ENCODE data around the gene FCHSD2. TPM values are rescaled to one million over a fixed set of nuclear protein-coding genes. Genes with fewer than 3 reads are reported as not detected.
A peak's percentile ranks its signal among the peaks of the same experiment; 100 is the strongest.
"Not testable (repeated sequence)": the region's sequence is repeated elsewhere in the genome, so short reads cannot be mapped to it uniquely, and the experiment has no call there.

The FCHSD2 gene
- total RNA-seq, 1 donor from 2014 or later: 19.2 TPM

GRCh38 chr11:72940417-72940816 lies 201.7 kb downstream of the FCHSD2 start:
- no peak for ATAC-seq
- DNase-seq (ENCODE audit: low spot score): no peak

- ATAC-seq (peak; percentile 34), DNase-seq (ENCODE audit: low spot score) (no peak)
Measured at GRCh38 chr11:72939031-72939430, 203.1 kb downstream of the FCHSD2 start.

GRCh38 chr11:72937439-72937838 lies 204.7 kb downstream of the FCHSD2 start:
- DNase-seq (ENCODE audit: low spot score) (no peak), ATAC-seq (no peak)

GRCh38 chr11:72935700-72936099 lies 206.4 kb downstream of the FCHSD2 start:
- ATAC-seq (no peak), DNase-seq (ENCODE audit: low spot score) (no peak)

- DNase-seq (ENCODE audit: low spot score) (no peak), ATAC-seq (peak; percentile 88)
Measured at GRCh38 chr11:72932132-72932570, 210.0 kb downstream of the FCHSD2 start.

- DNase-seq (ENCODE audit: low spot score): no peak
- peak; percentile 43 for ATAC-seq
Measured at GRCh38 chr11:72930008-72930407, 212.1 kb downstream of the FCHSD2 start.

- ATAC-seq (no peak), DNase-seq (ENCODE audit: low spot score) (no peak)
Measured at GRCh38 chr11:72929256-72929655, 212.9 kb downstream of the FCHSD2 start.

GRCh38 chr11:72927380-72927779 lies 214.7 kb downstream of the FCHSD2 start:
- no peak for DNase-seq (ENCODE audit: low spot score)
- ATAC-seq: no peak

- ATAC-seq (no peak), DNase-seq (ENCODE audit: low spot score) (no peak)
Measured at GRCh38 chr11:72926076-72926475, 216.0 kb downstream of the FCHSD2 start.

GRCh38 chr11:72925656-72926055 lies 216.5 kb downstream of the FCHSD2 start:
- ATAC-seq (no peak), DNase-seq (ENCODE audit: low spot score) (no peak)

- ATAC-seq: peak; percentile 75
- DNase-seq (ENCODE audit: low spot score): no peak
Measured at GRCh38 chr11:72924568-72925190, 217.4 kb downstream of the FCHSD2 start.

GRCh38 chr11:72921028-72921716 lies 220.9 kb downstream of the FCHSD2 start:
- DNase-seq (ENCODE audit: low spot score) (no peak), ATAC-seq (peak; percentile 69)

GRCh38 chr11:72920001-72920400 lies 222.1 kb downstream of the FCHSD2 start:
- ATAC-seq (peak; percentile 54), DNase-seq (ENCODE audit: low spot score) (no peak)

- DNase-seq (ENCODE audit: low spot score): no peak
- no peak for ATAC-seq
Measured at GRCh38 chr11:72918851-72919250, 223.3 kb downstream of the FCHSD2 start.

- ATAC-seq (no peak), DNase-seq (ENCODE audit: low spot score) (no peak)
Measured at GRCh38 chr11:72912253-72912652, 229.9 kb downstream of the FCHSD2 start.

GRCh38 chr11:72909558-72910388 lies 232.3 kb downstream of the FCHSD2 start:
- ATAC-seq; DNase-seq (ENCODE audit: low spot score): not testable (repeated sequence)

- ATAC-seq (no peak), DNase-seq (ENCODE audit: low spot score) (no peak)
Measured at GRCh38 chr11:72908032-72908676, 234.0 kb downstream of the FCHSD2 start.

- ATAC-seq (peak; percentile 60), DNase-seq (ENCODE audit: low spot score) (no peak)
Measured at GRCh38 chr11:72904016-72904415, 238.1 kb downstream of the FCHSD2 start.

- DNase-seq (ENCODE audit: low spot score) (no peak), ATAC-seq (no peak)
Measured at GRCh38 chr11:72901374-72901773, 240.7 kb downstream of the FCHSD2 start.

- ATAC-seq (peak; percentile 60), DNase-seq (ENCODE audit: low spot score) (no peak)
Measured at GRCh38 chr11:72900013-72900412, 242.1 kb downstream of the FCHSD2 start.

- ATAC-seq: no peak
- no peak for DNase-seq (ENCODE audit: low spot score)
Measured at GRCh38 chr11:72899238-72899637, 242.9 kb downstream of the FCHSD2 start.

All from left lobe of liver (tissue), 2 donors.